ENCODE measurements around the gene BMP5. TPM values are rescaled to one million over a fixed set of nuclear protein-coding genes. Genes with fewer than 3 reads are reported as not detected.

The BMP5 gene
- total and polyA plus RNA-seq, 2 donors (not counting 3 experiments of a cell fraction or from before 2014, with no cell fraction given), result not detected

GRCh38 chr6:55888917-55889316, 13.5 kb upstream of the BMP5 start:
- H3K4me3 ChIP-seq (replicated peaks in 1 of 3; ENCODE audit: insufficient read depth in 1 of 3, low read depth in 1 of 3, low read length in 3 of 3), result no peak overlapping the region
- TF ChIP-seq EZH2 (IDR thresholded peaks at IDR 0.05; ENCODE audit: borderline replicate concordance, low read depth, low read length, severe bottlenecking) (no peak), GATA2 (IDR thresholded peaks at IDR 0.05; ENCODE audit: insufficient read depth, insufficient read length, low read depth, low read length) (no peak), FOS (IDR thresholded peaks at IDR 0.05; ENCODE audit: borderline replicate concordance, insufficient read depth, low read length) (no peak), POLR2A (IDR thresholded peaks at IDR 0.05; ENCODE audit: low read depth, low read length) (no peak), POLR2AphosphoS5 (IDR thresholded peaks at IDR 0.05; ENCODE audit: insufficient read depth, low read depth, low read length) (no peak), JUN (IDR thresholded peaks at IDR 0.05; ENCODE audit: borderline replicate concordance, insufficient read depth, insufficient read length, low read depth) (no peak), CTCF (IDR thresholded peaks at IDR 0.05; ENCODE audit: extremely low read depth in 1 of 2, insufficient read depth in 1 of 2, low read depth in 1 of 2, low read length in 2 of 2) (no peak), MAX (IDR thresholded peaks at IDR 0.05; ENCODE audit: insufficient read depth, insufficient read length) (no peak), MYC (IDR thresholded peaks at IDR 0.05; ENCODE audit: low read depth, low read length) (no peak)
- no peaks in the 10 kb centered on the region for H4K20me1 ChIP-seq (replicated peaks; ENCODE audit: control insufficient read depth, extremely low read depth, insufficient read depth, low read length)
- ChIA-PET CTCF (interaction anchor here (1.8 kb wide), 1 partner anchor 443 kb away, joined by 9 read pairs; no protein-coding TSS in a partner anchor), POLR2A (interaction anchor here (0.6 kb wide), 1 partner anchor 185 kb away, joined by 3 read pairs; no protein-coding TSS in a partner anchor)
- dilution Hi-C loops (cut with MboI; ENCODE audit: extremely low pct_ligation_motif_present, low sequenced_read_pairs), result no loop called here
- no peaks in the 10 kb centered on the region for H3K27me3 ChIP-seq (ENCODE audit: control insufficient read depth in 2 of 2, insufficient read depth in 2 of 2, low read length in 2 of 2)
- no peaks in the 10 kb centered on the region for H3K79me2 ChIP-seq (ENCODE audit: control insufficient read depth, insufficient read depth, low read length)
- H3K9ac ChIP-seq (replicated peaks; ENCODE audit: extremely low read depth, insufficient read depth, low read length), result no peak overlapping the region
- H3K27ac ChIP-seq (ENCODE audit: insufficient read depth, low read depth, low read length), result no peak overlapping the region
- no peak for FAIRE-seq
- no peak overlapping the region for H2AFZ ChIP-seq (ENCODE audit: low read depth, low read length)
- intact Hi-C loops (cut with micrococcal nuclease), result loop anchor here (5.0 kb wide), 1 partner anchor 187 kb away; no protein-coding TSS in a partner anchor
- no peaks in the 10 kb centered on the region for H3K4me1 ChIP-seq (ENCODE audit: control insufficient read depth, extremely low read depth, insufficient read depth, low read length)
- H3K36me3 ChIP-seq (ENCODE audit: control insufficient read depth in 2 of 2, extremely low read depth in 1 of 2, insufficient read depth in 2 of 2, low read length in 2 of 2), result no peaks in the 10 kb centered on the region
- no peak overlapping the region for H3K4me2 ChIP-seq (ENCODE audit: insufficient read depth, low read length)
- no peaks in the 10 kb centered on the region for H3K9me1 ChIP-seq (replicated peaks; ENCODE audit: control insufficient read depth, extremely low read depth, insufficient read depth, low read length)
- DNase-seq (ENCODE audit: low read depth, low spot score), result no peak
- BruUV-seq (replicated peaks), result no TSS peak
- no peaks in the 10 kb centered on the region for H3K9me3 ChIP-seq (replicated peaks; ENCODE audit: control insufficient read depth, insufficient read depth, low read length)

Data from endothelial cell of umbilical vein (primary cell).